ENCODE data around the gene ITGA4. TPM values are rescaled to one million over a fixed set of nuclear protein-coding genes. Genes with fewer than 3 reads are reported as not detected.
"Not testable (repeated sequence)": the region's sequence is repeated elsewhere in the genome, so short reads cannot be mapped to it uniquely, and the experiment has no call there.

ITGA4 gene
- 100 to 1,000 TPM in 1 of 4 donors, 10 to 100 TPM in 3; 32.8 to 178 (median 38.1) TPM for polyA plus RNA-seq (ENCODE audit: insufficient read length in 4 of 4)

- DNase-seq (ENCODE audit: low read depth in 4 of 4, low spot score in 3 of 4), result peak in 1 of 4 donors; percentile 55
These were observed at the start of gene ITGA4 for GRCh38 chr2:181457121-181457740. Gene ITGA4 (plus strand): TSS chr2:181457386. CDS start chr2:181457655, 269 bp downstream.

DNA sequence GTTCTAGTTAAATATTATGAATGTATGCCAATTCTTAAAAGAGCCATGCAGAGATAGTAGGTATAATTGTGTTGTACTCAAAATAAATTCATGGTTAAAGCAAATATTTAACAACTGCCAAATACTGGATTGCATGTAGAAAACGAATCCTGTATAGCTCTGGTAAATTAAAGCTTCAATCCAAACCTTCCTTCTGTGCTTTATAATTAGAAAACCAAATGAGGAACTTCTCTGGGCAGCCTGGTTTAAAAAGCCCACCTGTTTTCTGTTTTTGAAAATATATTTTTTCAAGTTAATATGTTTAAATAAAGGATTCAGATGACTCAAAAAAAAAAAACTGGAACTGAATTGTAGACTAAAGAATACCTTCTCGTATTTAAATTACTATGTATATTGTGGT, 48.3 kb upstream of the ITGA4 start:
- no peak for DNase-seq (ENCODE audit: low read depth in 4 of 4, low spot score in 3 of 4)

DNA sequence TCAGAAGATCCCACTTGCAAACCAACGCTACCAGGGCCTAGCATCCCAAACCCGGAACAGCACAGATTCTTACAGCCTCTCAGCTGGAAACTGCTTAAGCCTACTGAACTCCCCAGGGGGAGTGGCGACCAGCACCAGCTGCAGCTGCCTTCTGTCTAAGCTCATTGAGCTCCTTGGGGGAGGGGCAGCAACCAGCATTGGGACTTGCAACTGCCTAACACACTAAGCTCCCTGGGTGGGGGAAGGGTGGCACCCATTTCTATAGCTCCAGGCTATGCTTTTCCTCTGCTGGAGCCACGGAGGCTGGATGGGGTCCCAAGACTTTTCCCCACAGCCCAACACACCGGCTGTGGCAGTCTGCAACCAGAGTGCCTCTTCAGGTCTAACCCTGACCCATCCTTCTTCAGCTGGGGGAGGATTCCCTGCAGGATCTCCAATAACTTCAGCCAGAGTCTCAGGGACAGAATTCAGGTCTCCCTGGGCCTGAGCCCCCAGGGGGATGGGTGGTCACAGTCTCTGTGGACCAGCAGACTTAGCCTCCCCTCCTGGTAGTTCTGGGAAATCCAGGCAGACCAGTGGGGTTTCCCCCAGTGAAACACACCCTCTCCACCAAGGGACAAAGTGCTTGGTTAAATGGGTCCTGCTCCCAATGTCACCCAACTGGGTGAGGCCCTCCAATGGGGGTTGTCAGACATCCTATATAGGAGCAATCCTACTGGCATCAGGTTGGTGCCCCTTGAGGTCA, 45.9 kb upstream of the ITGA4 start:
- DNase-seq (ENCODE audit: low read depth in 4 of 4, low spot score in 3 of 4), result no peak

DNA sequence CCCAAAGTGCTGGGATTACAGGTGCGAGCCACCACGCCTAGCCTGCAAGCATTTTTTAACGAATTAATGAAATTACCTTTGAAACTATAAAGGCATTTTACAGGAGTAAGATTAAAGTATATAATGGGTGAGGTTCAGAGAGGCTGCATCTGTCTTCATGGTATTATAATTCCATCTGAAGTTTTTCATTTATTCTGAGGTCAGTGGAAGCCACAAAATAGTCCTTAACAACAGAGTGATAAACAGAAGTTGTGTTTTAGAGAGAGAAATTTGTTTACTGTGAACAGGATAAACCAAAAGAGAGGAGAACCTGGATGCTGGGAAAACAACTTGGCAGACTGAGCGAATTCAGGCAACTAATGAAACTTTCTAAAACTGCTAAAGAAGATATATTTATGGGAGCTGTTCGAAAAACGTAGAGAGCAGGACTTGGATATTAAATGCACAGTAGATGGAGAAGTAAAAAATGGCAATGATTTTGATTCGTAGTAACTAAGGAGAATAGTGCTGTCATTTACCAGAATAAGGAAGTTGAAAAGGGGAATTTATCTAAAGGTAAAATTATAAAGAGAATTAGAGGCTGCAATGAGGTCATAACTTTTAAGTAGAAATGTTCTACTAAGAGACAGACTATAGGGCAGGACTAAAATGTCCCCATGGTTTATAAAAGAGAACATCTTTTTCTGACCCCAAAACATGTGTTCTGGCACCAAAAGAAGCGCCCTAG, 37.9 kb upstream of the ITGA4 start:
- DNase-seq (ENCODE audit: low read depth in 4 of 4, low spot score in 3 of 4), result no peak

DNA sequence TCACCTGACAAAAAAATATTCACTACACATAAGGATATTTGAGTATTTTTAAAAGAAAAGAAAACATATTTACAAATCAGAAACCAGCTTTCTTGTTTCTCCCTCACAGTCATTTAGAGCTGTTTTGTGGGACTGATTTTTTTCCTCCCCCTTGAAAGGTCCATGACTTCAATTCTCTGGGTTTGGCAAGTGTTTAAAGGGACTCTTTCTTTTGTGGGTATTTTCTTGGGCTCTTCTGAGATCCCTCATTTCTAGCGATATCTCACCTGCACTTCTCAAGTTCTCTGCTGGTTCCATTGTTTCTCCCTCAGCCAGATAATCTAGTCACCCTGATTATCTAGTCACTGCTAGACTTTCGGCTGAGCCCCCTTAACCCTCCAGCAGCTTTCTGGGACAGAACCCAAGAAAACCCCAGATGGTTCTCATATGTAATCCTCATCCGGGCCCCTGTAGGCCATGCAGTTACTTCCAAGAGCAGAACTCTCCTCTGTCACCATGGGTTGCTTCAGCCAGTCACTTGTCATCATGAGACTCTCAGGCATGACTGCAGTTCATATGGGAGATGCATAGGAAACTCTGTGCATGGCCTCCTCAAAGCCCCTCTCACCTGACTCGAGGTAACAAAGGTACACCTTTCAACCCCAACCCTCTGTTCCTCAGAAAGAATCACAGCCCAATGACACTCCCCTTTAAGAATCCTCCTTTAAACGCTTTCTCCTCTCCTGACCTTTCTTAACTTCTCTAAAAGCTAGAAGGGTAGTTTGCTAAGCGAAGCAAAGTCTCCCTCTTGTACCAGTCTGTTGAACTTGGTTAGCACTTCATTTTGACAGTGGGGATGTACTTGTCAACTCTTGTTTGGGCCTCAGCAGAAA, 36.7 kb upstream of the ITGA4 start:
- DNase-seq (ENCODE audit: low read depth in 4 of 4, low spot score in 3 of 4), result no peak

DNA sequence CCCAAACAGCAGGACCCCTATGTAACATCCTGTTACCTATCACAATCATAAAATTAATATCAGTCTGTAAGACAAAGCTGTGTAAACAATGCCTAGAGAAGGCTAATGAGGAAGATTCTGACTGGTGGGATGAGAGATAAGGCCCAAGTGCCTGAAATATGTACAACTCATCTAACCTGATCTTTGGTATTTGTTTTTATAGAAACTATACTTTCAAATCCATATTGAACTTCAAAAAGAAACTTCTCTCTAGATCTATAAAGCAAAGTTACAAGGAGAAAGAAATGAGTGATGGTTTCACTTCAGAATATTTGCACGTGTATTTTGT, 36.1 kb upstream of the ITGA4 start:
- no peak for DNase-seq (ENCODE audit: low read depth in 4 of 4, low spot score in 3 of 4)

DNA sequence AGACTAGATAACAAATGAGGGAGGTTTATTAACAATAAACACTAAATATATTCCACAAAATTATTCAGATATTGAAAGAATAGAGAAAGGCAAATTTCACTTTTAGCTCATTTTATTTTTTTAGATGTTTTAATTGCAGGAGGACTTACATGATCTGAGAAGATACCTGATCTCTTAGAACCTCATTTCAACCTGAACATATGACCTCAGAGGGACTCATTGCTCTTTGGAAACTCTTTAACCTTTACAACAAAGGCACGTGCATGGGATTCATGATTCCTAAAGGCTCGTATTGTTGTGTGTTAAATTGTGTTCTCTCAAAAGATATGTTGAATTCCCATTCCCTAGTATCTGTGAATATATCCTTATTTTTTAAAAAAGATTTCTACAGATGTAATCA, 35.7 kb upstream of the ITGA4 start:
- no peak for DNase-seq (ENCODE audit: low read depth in 4 of 4, low spot score in 3 of 4)

DNA sequence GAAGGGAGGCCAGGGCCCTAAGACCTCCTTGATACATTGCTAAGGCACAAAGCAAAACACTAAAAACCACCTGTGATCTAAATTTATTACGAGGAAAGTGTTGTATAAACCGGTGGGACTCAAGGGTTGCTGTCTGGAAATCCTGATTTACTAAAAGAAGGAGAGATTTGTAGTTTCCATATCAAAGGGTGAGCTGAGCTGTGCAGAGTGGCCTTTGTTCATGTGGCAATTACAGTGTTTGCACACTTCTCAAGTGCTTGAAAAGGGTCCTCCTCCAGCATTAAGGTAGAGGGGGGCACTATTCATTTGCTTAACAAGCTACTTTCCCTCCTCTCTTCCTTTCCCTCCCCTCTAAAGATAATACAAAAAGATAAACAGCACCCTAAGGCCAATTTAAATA, 30.5 kb upstream of the ITGA4 start:
- DNase-seq (ENCODE audit: low read depth in 4 of 4, low spot score in 3 of 4), result no peak

DNA sequence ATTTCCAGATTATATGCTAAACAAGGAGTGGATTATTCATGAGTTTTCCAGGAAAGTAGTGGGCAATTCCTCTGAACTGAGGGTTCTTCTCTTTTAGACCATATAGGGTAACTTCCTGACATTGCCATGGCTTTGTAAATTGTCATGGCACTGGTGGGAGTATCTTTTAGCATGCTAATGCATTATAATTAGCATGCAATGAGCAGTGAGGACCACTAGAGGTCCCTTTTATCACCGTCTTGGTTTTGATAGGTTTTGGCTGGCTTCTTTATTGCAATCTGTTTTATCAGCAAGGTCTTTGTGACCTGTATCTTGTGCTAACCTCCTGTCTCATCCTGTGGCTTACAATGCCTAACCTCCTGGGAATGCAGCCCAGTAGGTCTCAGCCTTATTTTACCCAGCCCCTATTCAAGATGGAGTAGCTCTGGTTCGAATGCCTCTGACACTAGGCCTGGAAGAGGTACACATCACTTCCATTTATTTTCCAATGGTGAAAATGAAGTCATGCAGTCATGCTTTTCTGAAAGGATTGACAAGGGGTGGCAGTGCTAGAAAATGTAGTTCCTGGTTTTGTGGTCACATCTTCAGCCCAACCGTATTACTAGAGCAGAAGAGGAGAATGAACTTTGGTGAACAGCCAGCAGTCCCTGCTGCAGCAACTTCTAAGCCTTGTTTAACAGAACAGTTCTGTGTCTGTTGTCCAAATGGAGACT, 26.6 kb upstream of the ITGA4 start:
- DNase-seq (ENCODE audit: low read depth in 4 of 4, low spot score in 3 of 4), result no peak

GRCh38 chr2:181431674-181432073, 25.5 kb upstream of the ITGA4 start:
- no peak for DNase-seq (ENCODE audit: low read depth in 4 of 4, low spot score in 3 of 4)

GRCh38 chr2:181438261-181438660, 18.9 kb upstream of the ITGA4 start:
- DNase-seq (ENCODE audit: low read depth in 4 of 4, low spot score in 3 of 4), result no peak

GRCh38 chr2:181440344-181440743, 16.8 kb upstream of the ITGA4 start:
- DNase-seq (ENCODE audit: low read depth in 4 of 4, low spot score in 3 of 4), result no peak

DNA sequence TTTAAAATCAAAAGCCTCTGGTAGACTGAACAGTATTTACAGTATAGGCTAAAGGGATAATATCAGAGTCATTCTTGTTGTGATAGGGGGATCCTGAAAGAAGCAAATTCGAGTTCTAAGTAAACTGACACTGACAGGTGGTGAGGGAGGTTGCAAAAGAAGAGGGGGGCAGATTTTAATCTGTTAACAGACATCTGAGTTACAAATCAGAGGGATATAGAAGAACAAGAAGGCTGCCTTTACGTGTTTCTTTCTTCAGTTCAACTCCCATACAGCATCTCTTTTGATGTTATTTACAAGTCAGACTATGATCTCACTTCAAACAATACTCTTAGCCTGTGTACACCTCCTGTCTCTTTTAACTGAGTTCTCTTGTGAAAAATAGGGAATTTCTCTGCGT, 16.3 kb upstream of the ITGA4 start:
- no peak for DNase-seq (ENCODE audit: low read depth in 4 of 4, low spot score in 3 of 4)

DNA sequence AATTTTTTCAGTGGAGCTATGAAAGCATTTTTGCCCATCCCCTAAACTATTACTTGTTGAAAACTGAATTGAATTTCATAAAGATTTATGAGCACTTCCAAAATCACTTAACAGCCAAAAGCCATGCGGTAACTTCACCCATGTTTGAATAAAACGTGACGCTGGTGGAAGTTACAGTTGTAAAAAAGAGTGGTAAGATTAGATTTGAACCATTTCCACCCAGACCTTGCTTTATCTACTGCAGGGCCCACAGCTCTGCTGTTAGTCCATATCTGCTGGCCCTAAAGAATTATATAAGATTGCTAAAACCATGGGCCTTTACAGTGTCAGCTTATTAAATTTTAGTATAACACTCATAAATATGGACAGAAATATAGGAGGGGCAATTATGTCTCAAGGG, 15.5 kb upstream of the ITGA4 start:
- DNase-seq (ENCODE audit: low read depth in 4 of 4, low spot score in 3 of 4), result no peak

DNA sequence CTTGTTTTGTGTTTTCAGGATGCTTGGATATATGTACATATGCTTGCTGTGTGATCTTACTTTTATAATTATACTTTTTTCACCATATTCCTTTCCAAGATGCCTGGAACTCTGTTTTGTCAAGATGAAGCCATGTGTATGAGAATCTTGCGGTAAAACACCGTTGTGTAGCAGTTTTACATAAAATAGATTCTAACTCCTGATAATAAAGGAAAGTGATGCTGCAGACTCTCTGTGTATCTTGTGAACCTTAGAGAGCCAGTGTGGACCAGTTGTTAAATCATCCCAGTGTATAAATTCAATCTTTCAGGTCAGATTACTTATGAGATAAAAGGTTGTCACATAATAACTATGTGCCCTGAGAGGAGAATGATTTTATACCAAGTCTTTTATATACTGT, 12.5 kb upstream of the ITGA4 start:
- no peak for DNase-seq (ENCODE audit: low read depth in 4 of 4, low spot score in 3 of 4)

GRCh38 chr2:181446985-181447384, 10.2 kb upstream of the ITGA4 start:
- no peak for DNase-seq (ENCODE audit: low read depth in 4 of 4, low spot score in 3 of 4)

- not testable (repeated sequence) for DNase-seq (ENCODE audit: low read depth in 4 of 4, low spot score in 3 of 4)
These were observed 7.9 kb upstream of the ITGA4 start for GRCh38 chr2:181449278-181449677.

DNA sequence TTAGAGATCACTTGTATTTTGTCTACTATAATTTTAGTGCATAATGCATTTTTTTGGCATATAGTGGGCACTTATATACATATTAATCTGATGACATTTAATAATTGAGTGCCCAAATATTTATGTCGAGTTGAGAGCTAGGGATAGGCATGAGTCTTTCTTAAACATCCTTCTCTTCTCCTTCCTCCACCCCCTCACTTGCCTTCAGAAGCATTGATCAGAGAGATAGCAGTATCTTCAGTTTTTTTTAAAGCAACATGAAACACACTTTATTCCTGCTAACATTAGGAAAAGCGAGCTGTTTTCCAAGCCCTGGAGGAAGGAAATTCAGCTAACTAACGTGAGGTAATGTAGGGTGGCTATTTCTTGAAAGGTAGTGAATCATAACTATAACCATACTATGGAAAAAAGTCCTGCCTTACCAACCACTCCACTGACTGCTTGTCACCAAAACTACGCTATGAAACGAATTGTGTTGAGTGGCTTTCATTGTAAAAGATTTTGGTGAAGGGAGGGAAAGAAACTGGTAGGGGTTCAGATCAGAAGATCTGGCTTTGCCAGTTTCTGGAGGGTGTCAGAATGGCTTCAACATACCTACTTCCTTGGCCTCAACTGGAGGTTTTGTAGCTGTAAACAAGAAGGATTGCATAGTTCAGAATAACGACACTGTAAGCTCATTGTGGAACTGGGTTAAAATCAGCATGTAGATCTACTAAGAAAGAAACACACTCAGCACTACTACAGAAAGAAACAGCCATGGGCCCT, 2.3 kb upstream of the ITGA4 start:
- no peak for DNase-seq (ENCODE audit: low read depth in 4 of 4, low spot score in 3 of 4)

GRCh38 chr2:181456660-181457120, 496 bp upstream of the ITGA4 start:
- DNase-seq (ENCODE audit: low read depth in 4 of 4, low spot score in 3 of 4), result no peak

Data from left renal pelvis (tissue), 4 donors.